ENCODE data around the gene DSCAML1.

The DSCAML1 gene

DNA sequence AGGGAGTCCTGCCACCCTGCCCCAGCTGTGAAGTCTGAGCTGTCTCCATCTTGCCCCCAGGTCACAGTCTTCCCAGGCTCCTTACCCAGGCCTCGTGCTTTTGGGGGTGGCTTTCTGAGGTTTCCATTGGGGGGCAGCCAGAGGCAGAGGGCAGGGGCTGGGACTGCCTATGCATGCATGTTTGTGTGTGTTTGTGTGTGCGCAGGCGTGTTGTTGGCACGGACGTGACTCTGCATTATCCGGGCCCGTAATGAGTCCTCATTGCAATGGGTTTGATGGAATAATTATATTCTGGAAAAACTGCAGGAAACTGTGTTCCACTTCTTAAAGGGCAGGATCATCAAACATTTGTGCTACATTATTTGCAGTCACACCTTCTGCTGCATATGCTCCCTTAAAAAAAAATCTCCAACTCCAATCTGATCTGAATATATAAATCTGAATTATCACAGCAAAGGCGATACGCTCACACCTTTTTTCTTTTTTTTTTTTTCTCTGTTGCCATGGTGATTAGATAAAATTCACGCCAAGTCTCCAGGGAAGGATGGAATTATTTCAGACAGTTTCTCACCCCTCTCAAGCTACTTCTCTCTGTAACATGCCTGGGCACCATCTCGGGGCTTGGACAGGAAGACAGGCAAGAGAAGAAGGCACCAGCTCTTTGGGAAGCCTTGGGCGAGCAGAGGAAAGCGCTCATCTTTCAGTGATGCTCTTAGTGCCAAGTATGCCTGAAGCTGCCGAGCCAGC is 45.9 kb downstream of the DSCAML1 start:
- no peak for DNase-seq (ENCODE audit: low spot score)

GRCh38 chr11:117750357-117750756 is 46.7 kb downstream of the DSCAML1 start:
- DNase-seq (ENCODE audit: low spot score): no peak

GRCh38 chr11:117749541-117749910 is 47.5 kb downstream of the DSCAML1 start:
- DNase-seq (ENCODE audit: low spot score): no peak

DNA sequence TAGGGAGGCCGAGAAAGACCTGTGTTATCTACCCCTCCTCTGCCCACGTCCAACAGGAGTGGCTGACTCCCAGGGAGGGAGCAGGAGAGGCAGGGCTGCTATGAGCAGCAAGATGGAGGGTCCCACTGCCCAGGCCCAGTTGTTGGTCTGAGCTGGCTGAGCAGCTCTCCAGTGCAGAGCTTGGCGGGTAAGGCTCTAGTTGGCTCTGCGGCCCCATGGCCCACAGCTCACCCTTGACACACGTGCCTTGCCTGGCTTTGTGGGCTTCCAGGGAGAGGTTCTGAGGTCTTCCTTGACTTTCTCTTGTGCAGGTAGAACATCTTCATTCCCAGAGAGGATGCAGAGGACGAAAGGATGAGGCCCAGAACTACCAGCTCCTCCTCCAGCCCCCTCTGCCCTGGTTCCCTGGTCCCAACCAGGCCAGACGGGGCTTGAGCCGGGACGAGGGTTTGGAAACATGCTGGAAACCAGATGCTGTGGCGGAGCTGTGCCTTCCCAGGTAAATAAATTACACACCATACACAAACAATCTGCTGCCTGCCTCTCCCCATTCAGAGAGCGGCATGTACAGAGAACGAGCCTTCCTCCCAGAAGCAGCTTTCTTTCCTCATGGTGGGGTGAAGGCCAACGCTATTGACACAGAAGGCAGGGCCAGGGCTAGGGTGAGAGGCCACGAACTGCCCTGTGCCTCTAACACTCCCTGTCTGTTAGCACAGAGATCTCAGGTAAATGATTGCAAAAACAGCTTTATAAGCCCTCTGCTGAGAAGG is 48.1 kb downstream of the DSCAML1 start:
- DNase-seq (ENCODE audit: low spot score): no peak

DNA sequence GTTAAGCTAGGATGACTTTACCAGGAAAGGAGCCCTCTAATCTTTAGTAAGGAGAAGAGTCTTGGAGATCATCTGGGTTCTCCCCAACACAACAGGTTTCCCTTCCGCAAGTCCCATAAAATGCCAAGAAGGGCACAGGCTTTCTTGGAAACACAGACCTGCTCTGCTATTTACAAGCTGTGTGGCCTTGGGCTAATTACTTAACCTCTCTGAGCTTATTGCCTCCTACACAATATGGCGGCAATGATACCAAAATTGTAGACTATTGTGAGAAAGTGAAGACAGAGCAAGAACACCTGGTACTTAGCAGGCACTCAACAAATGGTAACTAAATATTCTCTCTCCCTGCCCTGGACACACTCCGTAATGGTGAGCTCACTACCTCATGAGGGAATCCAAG is 49.1 kb downstream of the DSCAML1 start:
- no peak for DNase-seq (ENCODE audit: low spot score)

GRCh38 chr11:117745346-117745745 is 51.7 kb downstream of the DSCAML1 start:
- DNase-seq (ENCODE audit: low spot score): no peak

GRCh38 chr11:117744471-117745150 is 52.4 kb downstream of the DSCAML1 start:
- DNase-seq (ENCODE audit: low spot score): no peak

GRCh38 chr11:117743121-117743815 is 53.7 kb downstream of the DSCAML1 start:
- no peak for DNase-seq (ENCODE audit: low spot score)

GRCh38 chr11:117738246-117738957 is 58.6 kb downstream of the DSCAML1 start:
- DNase-seq (ENCODE audit: low spot score): no peak

GRCh38 chr11:117735350-117735977 is 61.6 kb downstream of the DSCAML1 start:
- no peak for DNase-seq (ENCODE audit: low spot score)

DNA sequence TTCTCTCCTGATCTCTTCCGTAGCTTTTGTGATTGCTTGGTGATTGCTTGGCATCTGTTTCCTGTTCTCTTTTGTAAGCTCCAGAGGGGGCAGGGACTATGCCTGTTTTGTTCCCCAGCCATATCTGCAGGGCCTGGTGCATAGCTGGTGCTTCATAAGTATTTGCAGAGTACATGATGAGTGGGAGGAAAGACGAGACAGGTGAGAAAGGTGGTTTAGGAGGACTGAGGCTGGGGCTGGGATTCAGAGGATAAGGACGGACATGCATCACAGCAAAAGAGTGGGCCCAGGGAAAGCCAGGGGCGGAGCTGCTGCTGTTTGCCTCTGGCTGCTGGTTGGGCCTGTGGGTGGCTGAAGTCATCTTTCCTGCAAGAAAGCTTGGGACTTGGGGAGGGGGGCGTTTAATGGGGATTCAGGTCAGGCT is 62.4 kb downstream of the DSCAML1 start:
- no peak for DNase-seq (ENCODE audit: low spot score)

- no peak for DNase-seq (ENCODE audit: low spot score)
Observed at GRCh38 chr11:117733316-117733715, 63.7 kb downstream of the DSCAML1 start.

GRCh38 chr11:117731722-117732290 is 65.2 kb downstream of the DSCAML1 start:
- no peak for DNase-seq (ENCODE audit: low spot score)

DNA sequence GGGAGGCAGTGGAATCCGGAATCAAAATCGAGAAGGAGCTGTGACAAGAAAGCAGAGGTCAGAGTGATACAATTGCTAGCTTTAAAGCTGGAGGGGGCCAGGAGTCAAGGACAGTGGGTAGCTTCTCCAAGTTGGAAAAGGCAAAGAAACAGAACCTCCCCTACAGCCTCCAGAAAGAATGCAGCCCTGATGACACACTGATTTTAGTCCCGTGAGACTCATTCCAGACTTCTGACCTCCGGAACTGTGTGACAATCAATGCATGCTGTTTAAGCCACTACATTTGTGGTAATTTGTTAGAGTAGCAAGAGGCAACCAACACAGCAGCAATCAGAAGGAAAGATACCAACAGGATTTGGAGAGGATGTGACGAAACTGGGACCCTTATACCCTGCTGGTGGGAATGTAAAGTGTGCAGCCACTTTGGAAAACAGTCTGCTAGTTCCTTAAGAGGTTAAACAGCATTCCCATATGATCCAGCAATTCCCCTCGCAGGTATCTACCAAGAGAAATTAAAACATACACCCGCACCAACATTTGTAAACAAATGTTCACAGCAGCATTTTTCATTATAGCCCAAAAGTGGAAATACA is 66.7 kb downstream of the DSCAML1 start:
- no peak for DNase-seq (ENCODE audit: low spot score)

GRCh38 chr11:117725048-117725734 is 71.8 kb downstream of the DSCAML1 start:
- DNase-seq (ENCODE audit: low spot score): no peak

DNA sequence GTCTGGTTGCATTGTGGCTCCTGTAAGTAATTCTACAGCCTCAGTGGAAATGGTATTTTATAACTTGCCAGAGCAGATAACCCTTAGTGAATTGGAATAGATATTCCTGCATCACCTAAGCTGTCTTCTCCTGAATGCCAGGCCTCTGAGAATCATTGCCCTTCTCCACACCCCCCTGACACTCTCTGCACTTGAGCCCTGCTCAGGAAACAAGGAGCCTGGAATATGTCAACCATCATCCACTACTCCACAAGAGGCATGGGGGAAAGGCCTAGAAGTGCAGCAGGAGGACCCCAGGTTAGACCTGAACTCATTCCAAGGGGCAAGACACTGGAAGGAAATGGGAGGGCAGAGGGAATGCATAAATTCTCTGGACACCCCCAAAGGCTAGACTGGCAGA is 72.4 kb downstream of the DSCAML1 start:
- DNase-seq (ENCODE audit: low spot score): no peak

DNA sequence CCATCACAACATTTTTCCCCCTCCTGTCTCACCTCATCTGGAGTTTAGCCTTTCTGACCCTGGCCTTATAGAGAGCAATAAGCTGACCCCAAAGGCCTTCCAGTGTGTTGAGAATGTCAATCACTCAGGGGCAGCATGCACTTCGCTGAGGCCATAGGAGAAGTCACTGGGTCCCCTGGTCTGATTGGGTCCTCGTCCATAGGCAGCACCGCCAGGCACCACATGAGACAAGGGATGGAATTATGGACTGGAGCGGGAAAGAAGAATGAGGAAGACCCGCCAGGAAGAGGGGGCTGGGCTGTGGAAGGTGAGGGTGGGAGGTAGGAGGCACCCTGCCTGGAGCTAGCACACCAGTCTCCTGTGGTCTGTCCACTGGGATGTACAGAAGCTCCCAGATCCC is 72.9 kb downstream of the DSCAML1 start:
- no peak for DNase-seq (ENCODE audit: low spot score)

- DNase-seq (ENCODE audit: low spot score): no peak
Observed at GRCh38 chr11:117723277-117724024, 73.6 kb downstream of the DSCAML1 start.

GRCh38 chr11:117722082-117722481 is 74.9 kb downstream of the DSCAML1 start:
- no peak for DNase-seq (ENCODE audit: low spot score)

All from AG08395 (cell line).